IMR-90 (cell line): Measurements from ENCODE around the gene RGS14. TPM values are rescaled to one million over a fixed set of nuclear protein-coding genes. Genes with fewer than 3 reads are reported as not detected.

Experiments
- ATAC-seq: fragments of 200-7000 bp; cut with Tn5 transposase; 2 replicates; pipeline ENCODE4 v1.9.1; 2020; ENCODE audit warnings: low read depth, mild to moderate bottlenecking, moderate library complexity
- BruUV-seq: library from RNA; stranded (reverse); fragments of 400-500 nt; replicated peaks from 2 replicates; lab custom pipeline; 2021; lab: Mats Ljungman, UMichigan
- CTCF ChIA-PET: fragments of 300-600 bp; formaldehyde crosslinking; extraction: SDS; loops from one replicate; lab custom pipeline; 2021; ENCODE audit warnings: antibody characterized with exemption; lab: Yijun Ruan, JAX
- POLR2A ChIA-PET: fragments of 300-600 bp; sonication (Branson Sonifier 250); formaldehyde crosslinking; loops from one replicate; lab custom pipeline; 2022; ENCODE audit warnings: antibody characterized with exemption; ENCODE audit not compliant: unreplicated experiment; lab: Charles Lee
- DNase-seq: peaks from one replicate; pipeline ENCODE4 v3.0.0; 2013
- H2AFZ ChIP-seq: replicated peaks from 2 replicates; pipeline ENCODE3; 2013; ENCODE audit warnings: low read length, mild to moderate bottlenecking; ENCODE audit not compliant: poor library complexity
- H2AK5ac ChIP-seq: 2 replicates; pipeline ENCODE4 v1.6.1; 2013; ENCODE audit warnings: low read depth, low read length, inconsistent platforms
- H2AK9ac ChIP-seq: replicated peaks from 2 replicates; pipeline ENCODE3; 2013; ENCODE audit warnings: mild to moderate bottlenecking, low read depth, low read length, moderate library complexity; ENCODE audit not compliant: poor library complexity
- H2BK120ac ChIP-seq: 2 replicates; pipeline ENCODE4 v1.6.1; 2013; ENCODE audit warnings: low read depth, low read length, inconsistent platforms
- H2BK15ac ChIP-seq: 3 replicates; pipeline ENCODE4 v1.6.1; 2013; ENCODE audit warnings: low read depth, low read length, inconsistent platforms
- H2BK20ac ChIP-seq: 2 replicates; pipeline ENCODE4 v1.6.1; 2013; ENCODE audit warnings: low read depth, mild to moderate bottlenecking, inconsistent platforms, low read length, moderate library complexity
- H2BK5ac ChIP-seq: 2 replicates; pipeline ENCODE4 v1.6.1; 2013; ENCODE audit warnings: mild to moderate bottlenecking, low read depth, low read length, inconsistent platforms; ENCODE audit not compliant: poor library complexity, severe bottlenecking
- H3K14ac ChIP-seq: replicated peaks from 2 replicates; pipeline ENCODE4 v1.6.1; 2013; ENCODE audit warnings: low read depth, low read length, inconsistent platforms
- H3K18ac ChIP-seq: 2 replicates; pipeline ENCODE4 v1.6.1; 2013; ENCODE audit warnings: low read depth, low read length, control low read depth
- H3K23ac ChIP-seq: 2 replicates; pipeline ENCODE4 v1.6.1; 2013; ENCODE audit warnings: low read depth, low read length, inconsistent platforms
- H3K27ac ChIP-seq: 2 replicates; pipeline ENCODE4 v1.5.1; 2013; ENCODE audit warnings: mild to moderate bottlenecking, control low read depth, low read length; ENCODE audit not compliant: insufficient read depth
- H3K27me3 ChIP-seq: 2 replicates; pipeline ENCODE4 v1.6.1; 2013; ENCODE audit warnings: low read length; ENCODE audit not compliant: control insufficient read depth, insufficient read depth
- H3K36me3 ChIP-seq: 2 replicates; pipeline ENCODE4 v1.6.1; 2013; ENCODE audit warnings: low read length, mixed read lengths; ENCODE audit not compliant: control insufficient read depth, insufficient read depth
- H3K4ac ChIP-seq: 2 replicates; pipeline ENCODE4 v1.6.1; 2013; ENCODE audit warnings: low read depth, low read length, inconsistent platforms
- H3K4me1 ChIP-seq: 2 replicates; pipeline ENCODE4 v1.6.1; 2013; ENCODE audit warnings: low read length, mixed read lengths; ENCODE audit not compliant: control insufficient read depth, insufficient read depth
- H3K4me2 ChIP-seq: 2 replicates; pipeline ENCODE4 v1.6.1; 2013; ENCODE audit warnings: low read depth, mild to moderate bottlenecking, control low read depth, low read length, moderate library complexity
- H3K4me3 ChIP-seq: 2 replicates; pipeline ENCODE4 v1.5.1; 2013; ENCODE audit warnings: low read depth, mild to moderate bottlenecking, control low read depth, low read length, moderate library complexity; ENCODE audit not compliant: insufficient read depth
- H3K56ac ChIP-seq: 2 replicates; pipeline ENCODE4 v1.6.1; 2013; ENCODE audit warnings: low read length, inconsistent platforms; ENCODE audit not compliant: insufficient read depth; ENCODE audit errors: extremely low read depth
- H3K79me1 ChIP-seq, 2 experiments: 2 replicates each; pipeline ENCODE4 v1.6.1; 2013; ENCODE audit warnings: low read length in 2 of 2, inconsistent platforms in 1 of 2, low read depth in 1 of 2
- H3K9ac ChIP-seq: 2 replicates; pipeline ENCODE4 v1.6.1; 2013; ENCODE audit warnings: low read depth, low read length, control low read depth
- H3K9me1 ChIP-seq: 2 replicates; pipeline ENCODE4 v1.6.1; 2013; ENCODE audit warnings: low read length, inconsistent platforms; ENCODE audit not compliant: insufficient read depth
- H3K9me3 ChIP-seq: 2 replicates; pipeline ENCODE4 v1.6.1; 2013; ENCODE audit warnings: low read length; ENCODE audit not compliant: control insufficient read depth, insufficient read depth
- H4K20me1 ChIP-seq: 2 replicates; pipeline ENCODE4 v1.6.1; 2013; ENCODE audit warnings: low read length, inconsistent platforms; ENCODE audit not compliant: insufficient read depth
- H4K5ac ChIP-seq: 2 replicates; pipeline ENCODE4 v1.6.1; 2013; ENCODE audit warnings: mild to moderate bottlenecking, low read depth, low read length, control low read depth
- H4K8ac ChIP-seq, 2 experiments: 2 replicates each; pipeline ENCODE4 v1.6.1; 2013; ENCODE audit warnings: low read depth in 2 of 2, low read length in 2 of 2, control low read depth in 1 of 2, inconsistent platforms in 1 of 2
- H4K91ac ChIP-seq: 2 replicates; pipeline ENCODE4 v1.6.1; 2013; ENCODE audit warnings: low read depth, low read length, inconsistent platforms; ENCODE audit not compliant: insufficient read depth
- BHLHE40 ChIP-seq: fragments of 150-350 bp; IDR thresholded peaks from 2 replicates; pipeline ENCODE4 v1.6.1; 2016; ENCODE audit warnings: mild to moderate bottlenecking, low read depth, low read length
- CEBPB ChIP-seq: IDR thresholded peaks from 2 replicates; pipeline ENCODE4 v1.6.1; 2012; ENCODE audit warnings: low read depth, low read length, improper control_type of control experiment
- CHD1 ChIP-seq: IDR thresholded peaks from 2 replicates; pipeline ENCODE4 v1.6.1; 2012; ENCODE audit warnings: low read depth, low read length, improper control_type of control experiment
- CTCF ChIP-seq: conservative IDR thresholded peaks from 2 replicates; pipeline ENCODE4 v1.5.1; 2012; ENCODE audit warnings: mild to moderate bottlenecking, low read depth, low read length, improper control_type of control experiment
- ELK1 ChIP-seq: fragments of 150-350 bp; IDR thresholded peaks from 2 replicates; pipeline ENCODE4 v1.6.1; 2016; ENCODE audit warnings: low read depth, mild to moderate bottlenecking, low read length, moderate library complexity, borderline replicate concordance
- FOS ChIP-seq: fragments of 150-350 bp; IDR thresholded peaks from 2 replicates; pipeline ENCODE4 v1.6.1; 2016; ENCODE audit warnings: low read depth, low read length
- MAFK ChIP-seq: IDR thresholded peaks from 2 replicates; pipeline ENCODE4 v1.6.1; 2012; ENCODE audit warnings: low read depth, low read length, improper control_type of control experiment
- MAZ ChIP-seq: IDR thresholded peaks from 2 replicates; pipeline ENCODE4 v1.6.1; 2012; ENCODE audit warnings: low read depth, mild to moderate bottlenecking, low read length, improper control_type of control experiment, moderate library complexity, borderline replicate concordance
- MXI1 ChIP-seq: IDR thresholded peaks from 2 replicates; pipeline ENCODE4 v1.6.1; 2012; ENCODE audit warnings: low read depth, mild to moderate bottlenecking, low read length, moderate library complexity, borderline replicate concordance
- NFE2L2 ChIP-seq: fragments of 150-350 bp; IDR thresholded peaks from 2 replicates; pipeline ENCODE4 v1.6.1; 2016; ENCODE audit warnings: low read depth, mild to moderate bottlenecking, low read length
- POLR2A ChIP-seq: IDR thresholded peaks from 2 replicates; pipeline ENCODE4 v1.6.1; 2012; ENCODE audit warnings: mild to moderate bottlenecking, low read depth, low read length
- RAD21 ChIP-seq: IDR thresholded peaks from 2 replicates; pipeline ENCODE4 v1.6.1; 2012; ENCODE audit warnings: low read length, improper control_type of control experiment
- RCOR1 ChIP-seq: IDR thresholded peaks from 2 replicates; pipeline ENCODE4 v1.6.1; 2012; ENCODE audit warnings: mild to moderate bottlenecking, low read length, improper control_type of control experiment; ENCODE audit not compliant: insufficient replicate concordance
- RFX5 ChIP-seq: IDR thresholded peaks from 2 replicates; pipeline ENCODE4 v1.8.0; 2012; ENCODE audit warnings: low read depth, mild to moderate bottlenecking, low read length, moderate library complexity
- SMC3 ChIP-seq: fragments of 150-350 bp; IDR thresholded peaks from 2 replicates; pipeline ENCODE4 v1.6.1; 2016; ENCODE audit warnings: low read depth, mild to moderate bottlenecking, antibody characterized with exemption, low read length, moderate library complexity
- USF2 ChIP-seq: fragments of 150-350 bp; IDR thresholded peaks from 2 replicates; pipeline ENCODE4 v1.6.1; 2017; ENCODE audit warnings: mild to moderate bottlenecking, antibody characterized with exemption, low read length, low read depth
- WGBS, 2 experiments: methylation state at CpG; one replicate each; pipeline versions ENCODE4 v1.1.5 to v1.1.7; 2013; ENCODE audit warnings: missing lambda C conversion rate in 2 of 2; ENCODE audit not compliant: insufficient read length in 1 of 2; ENCODE audit errors: extremely low coverage in 2 of 2; 5-methylcytosine and 5-hydroxymethylcytosine counted together
- dilution Hi-C: fragments of 300-500 bp; cut with HindIII; formaldehyde crosslinking; loops from one replicate; pipeline ENCODE4 v1.14.3; 2018; ENCODE audit warnings: low sequenced_read_pairs; ENCODE audit not compliant: unreplicated experiment
- in situ Hi-C: fragments of 300-500 bp; cut with MboI; formaldehyde crosslinking; loops from 3 replicates; pipeline ENCODE4 v1.14.3; 2019; ENCODE audit warnings: low sequenced_read_pairs, inconsistent platforms, mixed read lengths
- intact Hi-C: fragments of 100-400 bp; cut with micrococcal nuclease; formaldehyde crosslinking; loops from 2 replicates; pipeline ENCODE4 v1.10.0; 2022
- polyA plus RNA-seq, 3 experiments: library from polyadenylated mRNA; depleted of rRNA; stranded (reverse); fragments of >200 nt; gene quantifications; 2 replicates each; pipeline ENCODE4 v1.2.3, GENCODE V29; 2012; ENCODE audit warnings: low replicate concordance in 1 of 3
- total RNA-seq: library from RNA; depleted of rRNA; stranded (reverse); fragments of >200 nt; gene quantifications from 2 replicates; pipeline ENCODE4 v1.2.3, GENCODE V29; 2012

Gene RGS14
- total and polyA plus RNA-seq, 2 of the 4 experiments (the other 2 are of a cell fraction) = 1.1 to 6.5 TPM

GRCh38 chr5:177387405-177387804 is 29.7 kb downstream of the RGS14 start:
- H4K5ac ChIP-seq = no peak overlapping the region
- no peak for DNase-seq
- H2BK20ac ChIP-seq = no peak overlapping the region
- H3K36me3 ChIP-seq = no peaks in the 10 kb centered on the region
- no peak overlapping the region for H3K23ac ChIP-seq
- no peak overlapping the region for H3K18ac ChIP-seq
- H4K20me1 ChIP-seq = peaks cover 19% of the 10 kb centered on the region
- H2AK9ac ChIP-seq = no peak overlapping the region
- intact Hi-C loops (no loop called here), dilution Hi-C loops (no loop called here), in situ Hi-C loops (no loop called here)
- H3K9ac ChIP-seq = no peak overlapping the region
- H3K9me1 ChIP-seq = peaks cover 13% of the 10 kb centered on the region
- H3K4me2 ChIP-seq = no peak overlapping the region
- peaks cover 0 to 2% of the 10 kb centered on the region in 2 experiments; a peak in 1 of 4 replicates for H3K79me1 ChIP-seq
- no peak overlapping the region for H2BK120ac ChIP-seq
- H2BK5ac ChIP-seq = no peak overlapping the region
- no peak overlapping the region for H3K14ac ChIP-seq
- TF ChIP-seq MAFK (no peak), MXI1 (no peak), CEBPB (no peak), CTCF (no peak), BHLHE40 (no peak), ELK1 (no peak), CHD1 (no peak), POLR2A (no peak), USF2 (no peak), SMC3 (no peak), NFE2L2 (no peak), MAZ (no peak), RCOR1 (no peak), RFX5 (no peak), RAD21 (no peak), FOS (no peak)
- H4K91ac ChIP-seq = no peak overlapping the region
- WGBS, 2 experiments = 92% methylated on average over 11 of the region's 14 CpGs; no CpG with 5 or more reads in 1 of the 2 experiments
- H3K4me1 ChIP-seq = peaks cover 16% of the 10 kb centered on the region
- no peak overlapping the region for H3K4ac ChIP-seq
- peaks cover 31% of the 10 kb centered on the region for H3K27me3 ChIP-seq
- H2BK15ac ChIP-seq = no peak overlapping the region
- no peak for ATAC-seq
- no peak overlapping the region for H2AK5ac ChIP-seq
- no peaks in the 10 kb centered on the region for H3K9me3 ChIP-seq
- no peak overlapping the region for H4K8ac ChIP-seq
- CTCF ChIA-PET = no interaction called here
- POLR2A ChIA-PET = no interaction called here
- BruUV-seq = no TSS peak
- H3K56ac ChIP-seq = no peak overlapping the region
- no peak overlapping the region for H3K4me3 ChIP-seq
- no peak overlapping the region for H2AFZ ChIP-seq
- no peak overlapping the region for H3K27ac ChIP-seq
